ENCODE measurements around the gene CDC20. TPM values are rescaled to one million over a fixed set of nuclear protein-coding genes. Genes with fewer than 3 reads are reported as not detected.

The CDC20 gene
- 125 and 128 TPM in 2 replicates for total RNA-seq

DNA sequence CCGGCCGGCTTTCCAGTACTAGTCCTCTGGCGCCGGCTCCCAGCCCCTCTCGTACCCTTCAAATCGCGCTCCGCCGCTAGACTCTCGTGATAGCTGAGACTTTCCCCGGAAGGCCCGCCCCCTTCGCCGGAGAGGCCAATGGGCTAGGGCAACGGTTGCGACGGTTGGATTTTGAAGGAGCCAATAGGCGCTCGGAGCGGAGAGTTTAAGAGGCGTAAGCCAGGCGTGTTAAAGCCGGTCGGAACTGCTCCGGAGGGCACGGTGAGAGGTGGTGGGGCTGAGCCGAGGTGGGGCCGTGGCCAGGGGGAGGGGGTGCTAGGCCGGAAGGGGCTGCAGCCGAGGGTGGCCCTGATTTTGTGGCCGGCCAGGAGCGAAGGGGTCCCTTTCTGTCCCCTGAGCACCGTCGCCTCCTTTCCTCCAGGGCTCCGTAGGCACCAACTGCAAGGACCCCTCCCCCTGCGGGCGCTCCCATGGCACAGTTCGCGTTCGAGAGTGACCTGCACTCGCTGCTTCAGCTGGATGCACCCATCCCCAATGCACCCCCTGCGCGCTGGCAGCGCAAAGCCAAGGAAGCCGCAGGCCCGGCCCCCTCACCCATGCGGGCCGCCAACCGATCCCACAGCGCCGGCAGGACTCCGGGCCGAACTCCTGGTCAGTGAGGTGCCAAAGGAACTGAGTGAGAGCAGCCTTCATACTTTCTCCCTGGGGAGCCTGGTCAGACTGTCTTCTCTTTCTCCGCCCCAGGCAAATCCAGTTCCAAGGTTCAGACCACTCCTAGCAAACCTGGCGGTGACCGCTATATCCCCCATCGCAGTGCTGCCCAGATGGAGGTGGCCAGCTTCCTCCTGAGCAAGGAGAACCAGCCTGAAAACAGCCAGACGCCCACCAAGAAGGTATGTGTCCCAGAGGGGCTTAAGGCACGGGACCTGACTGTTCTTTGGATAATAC is at the start of gene CDC20:
Gene CDC20, plus strand, starts transcription at position 236 of the 948 bp plus-strand sequence. Its CDS starts 235 bp downstream, at position 471.
- Mint-ChIP-seq H3K27me3 (ENCODE audit: low read depth) (no peaks in the 10 kb centered on the region), H3K36me3 (ENCODE audit: low read depth) (peaks cover 60% of the 10 kb centered on the region), H3K27ac (peak within 1 kb of the TSS; percentile 88), H3K9me3 (no peaks in the 10 kb centered on the region), H3K4me3 (ENCODE audit: low read depth) (peak within 1 kb of the TSS; percentile 93), H3K4me1 (ENCODE audit: low read depth) (peaks cover 42% of the 10 kb centered on the region)
- peak; percentile 99 for DNase-seq (ENCODE audit: low spot score)
- intact Hi-C loops (cut with micrococcal nuclease): loop anchor here (1.0 kb wide), 3 partner anchors 9 to 132 kb away; partner anchors contain the start of gene ELOVL1

DNA sequence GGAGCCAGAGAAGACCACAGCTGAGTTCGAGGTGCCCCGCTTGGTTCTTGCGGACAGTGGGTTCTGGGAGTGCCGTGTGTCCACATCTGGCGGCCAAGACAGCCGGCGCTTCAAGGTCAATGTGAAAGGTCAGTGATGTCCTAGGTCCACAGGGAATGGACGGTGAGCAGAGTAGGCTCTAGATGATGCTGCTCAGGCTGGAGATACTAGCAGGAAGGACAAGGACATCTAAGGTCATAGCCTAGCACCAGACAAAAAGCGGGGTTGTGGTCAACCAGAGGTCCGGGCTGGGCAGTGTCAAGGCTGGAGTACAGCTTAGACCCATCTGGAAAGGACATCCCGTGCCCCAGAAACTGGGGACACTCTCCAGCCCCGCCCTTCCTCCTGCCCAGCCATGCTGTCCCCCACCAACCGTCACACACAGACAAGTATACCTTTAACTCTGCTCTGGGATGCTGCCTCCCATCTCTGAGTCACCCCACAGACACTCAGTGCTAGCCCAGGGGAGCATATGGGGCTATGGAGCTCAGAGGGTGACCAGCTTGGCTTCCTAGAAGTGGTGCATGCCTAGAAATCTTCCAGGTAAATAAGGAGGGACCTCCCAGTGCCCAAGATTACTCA is 49.3 kb upstream of the CDC20 start:
- DNase-seq (ENCODE audit: low spot score): no peak
- Mint-ChIP-seq H3K9me3 (no peaks in the 10 kb centered on the region), H3K27me3 (ENCODE audit: low read depth) (no peaks in the 10 kb centered on the region), H3K27ac (no peak overlapping the region), H3K36me3 (ENCODE audit: low read depth) (no peaks in the 10 kb centered on the region), H3K4me1 (ENCODE audit: low read depth) (no peaks in the 10 kb centered on the region), H3K4me3 (ENCODE audit: low read depth) (no peak overlapping the region)
- intact Hi-C loops (cut with micrococcal nuclease): no loop called here

DNA sequence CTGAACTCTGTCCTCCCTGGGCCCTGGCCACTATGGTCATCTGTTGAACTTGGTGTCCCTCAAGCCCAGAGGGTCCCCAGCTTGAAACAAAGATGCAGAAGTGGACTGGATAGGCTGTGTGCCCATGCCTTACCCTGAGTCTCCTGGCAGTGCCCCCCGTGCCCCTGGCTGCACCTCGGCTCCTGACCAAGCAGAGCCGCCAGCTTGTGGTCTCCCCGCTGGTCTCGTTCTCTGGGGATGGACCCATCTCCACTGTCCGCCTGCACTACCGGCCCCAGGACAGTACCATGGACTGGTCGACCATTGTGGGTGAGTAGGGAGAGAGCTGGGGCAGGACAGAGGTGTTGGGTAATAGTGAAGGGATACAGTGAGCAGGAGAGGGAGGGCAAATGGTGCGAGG is 47.3 kb upstream of the CDC20 start:
- no peak for DNase-seq (ENCODE audit: low spot score)
- no peak overlapping the region for H3K4me3 Mint-ChIP-seq (ENCODE audit: low read depth)
- H3K27me3 Mint-ChIP-seq (ENCODE audit: low read depth): no peaks in the 10 kb centered on the region
- no peaks in the 10 kb centered on the region for H3K36me3 Mint-ChIP-seq (ENCODE audit: low read depth)
- no peaks in the 10 kb centered on the region for H3K9me3 Mint-ChIP-seq
- H3K27ac Mint-ChIP-seq: no peak overlapping the region
- intact Hi-C loops (cut with micrococcal nuclease): no loop called here
- no peaks in the 10 kb centered on the region for H3K4me1 Mint-ChIP-seq (ENCODE audit: low read depth)

DNA sequence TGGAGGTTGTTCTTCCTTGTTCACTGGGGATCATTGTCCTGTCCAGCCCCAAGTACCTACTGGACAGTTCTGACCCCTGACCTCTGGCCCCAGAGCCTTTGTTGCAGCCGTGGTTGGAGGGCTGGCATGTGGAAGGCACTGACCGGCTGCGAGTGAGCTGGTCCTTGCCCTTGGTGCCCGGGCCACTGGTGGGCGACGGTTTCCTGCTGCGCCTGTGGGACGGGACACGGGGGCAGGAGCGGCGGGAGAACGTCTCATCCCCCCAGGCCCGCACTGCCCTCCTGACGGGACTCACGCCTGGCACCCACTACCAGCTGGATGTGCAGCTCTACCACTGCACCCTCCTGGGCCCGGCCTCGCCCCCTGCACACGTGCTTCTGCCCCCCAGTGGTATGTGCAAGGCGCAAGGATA is 46.6 kb upstream of the CDC20 start:
- H3K27ac Mint-ChIP-seq: no peak overlapping the region
- DNase-seq (ENCODE audit: low spot score): no peak
- H3K27me3 Mint-ChIP-seq (ENCODE audit: low read depth): no peaks in the 10 kb centered on the region
- no peaks in the 10 kb centered on the region for H3K9me3 Mint-ChIP-seq
- H3K4me1 Mint-ChIP-seq (ENCODE audit: low read depth): no peaks in the 10 kb centered on the region
- no peak overlapping the region for H3K4me3 Mint-ChIP-seq (ENCODE audit: low read depth)
- intact Hi-C loops (cut with micrococcal nuclease): no loop called here
- H3K36me3 Mint-ChIP-seq (ENCODE audit: low read depth): no peaks in the 10 kb centered on the region

DNA sequence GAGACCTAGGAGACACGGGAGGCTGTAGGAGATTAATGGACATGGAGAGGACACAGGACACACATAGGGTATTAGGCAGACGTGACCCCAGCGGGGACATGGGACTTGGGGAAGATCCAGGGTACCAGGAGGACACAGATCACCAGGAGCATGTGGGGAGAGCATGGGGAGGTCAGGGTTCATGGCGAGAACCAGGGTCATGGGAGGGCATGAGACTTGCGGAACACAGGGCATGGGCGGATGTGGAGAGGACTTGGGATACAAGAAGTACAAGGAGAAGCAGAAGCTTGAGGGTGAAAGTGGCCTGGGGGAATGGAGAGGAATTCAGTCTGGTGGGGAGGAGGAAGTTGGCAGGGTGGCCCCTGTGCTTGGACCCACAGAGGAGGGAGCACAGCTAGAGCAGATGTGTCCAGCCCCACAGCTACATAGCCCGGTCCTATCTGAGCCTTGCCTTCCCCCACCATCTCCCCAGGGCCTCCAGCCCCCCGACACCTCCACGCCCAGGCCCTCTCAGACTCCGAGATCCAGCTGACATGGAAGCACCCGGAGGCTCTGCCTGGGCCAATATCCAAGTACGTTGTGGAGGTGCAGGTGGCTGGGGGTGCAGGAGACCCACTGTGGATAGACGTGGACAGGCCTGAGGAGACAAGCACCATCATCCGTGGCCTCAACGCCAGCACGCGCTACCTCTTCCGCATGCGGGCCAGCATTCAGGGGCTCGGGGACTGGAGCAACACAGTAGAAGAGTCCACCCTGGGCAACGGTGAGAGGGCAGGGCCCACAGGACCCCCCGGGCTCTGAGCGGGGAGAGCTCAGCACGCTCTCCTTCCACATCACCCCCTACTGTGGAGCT is 45.9 kb upstream of the CDC20 start:
- Mint-ChIP-seq H3K4me1 (ENCODE audit: low read depth) (peaks cover 5% of the 10 kb centered on the region), H3K9me3 (no peaks in the 10 kb centered on the region), H3K27me3 (ENCODE audit: low read depth) (no peaks in the 10 kb centered on the region), H3K36me3 (ENCODE audit: low read depth) (no peaks in the 10 kb centered on the region), H3K4me3 (ENCODE audit: low read depth) (no peak overlapping the region), H3K27ac (no peak overlapping the region)
- no peak for DNase-seq (ENCODE audit: low spot score)
- intact Hi-C loops (cut with micrococcal nuclease): no loop called here

DNA sequence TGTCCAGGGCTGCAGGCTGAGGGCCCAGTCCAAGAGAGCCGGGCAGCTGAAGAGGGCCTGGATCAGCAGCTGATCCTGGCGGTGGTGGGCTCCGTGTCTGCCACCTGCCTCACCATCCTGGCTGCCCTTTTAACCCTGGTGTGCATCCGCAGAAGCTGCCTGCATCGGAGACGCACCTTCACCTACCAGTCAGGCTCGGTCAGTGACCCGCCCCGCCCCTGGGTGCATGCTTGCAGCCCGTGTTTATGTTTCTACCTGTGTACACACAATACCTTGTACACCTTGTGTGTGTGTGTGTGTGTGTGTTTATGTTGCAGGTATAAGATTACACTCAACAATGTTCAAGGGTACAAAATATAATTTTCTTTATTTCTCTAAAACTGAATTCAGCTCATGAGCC is 45.0 kb upstream of the CDC20 start:
- no peaks in the 10 kb centered on the region for H3K27me3 Mint-ChIP-seq (ENCODE audit: low read depth)
- H3K36me3 Mint-ChIP-seq (ENCODE audit: low read depth): no peaks in the 10 kb centered on the region
- no peak for DNase-seq (ENCODE audit: low spot score)
- H3K4me1 Mint-ChIP-seq (ENCODE audit: low read depth): peaks cover 9% of the 10 kb centered on the region
- H3K4me3 Mint-ChIP-seq (ENCODE audit: low read depth): no peak overlapping the region
- H3K27ac Mint-ChIP-seq: no peak overlapping the region
- intact Hi-C loops (cut with micrococcal nuclease): no loop called here
- no peaks in the 10 kb centered on the region for H3K9me3 Mint-ChIP-seq

DNA sequence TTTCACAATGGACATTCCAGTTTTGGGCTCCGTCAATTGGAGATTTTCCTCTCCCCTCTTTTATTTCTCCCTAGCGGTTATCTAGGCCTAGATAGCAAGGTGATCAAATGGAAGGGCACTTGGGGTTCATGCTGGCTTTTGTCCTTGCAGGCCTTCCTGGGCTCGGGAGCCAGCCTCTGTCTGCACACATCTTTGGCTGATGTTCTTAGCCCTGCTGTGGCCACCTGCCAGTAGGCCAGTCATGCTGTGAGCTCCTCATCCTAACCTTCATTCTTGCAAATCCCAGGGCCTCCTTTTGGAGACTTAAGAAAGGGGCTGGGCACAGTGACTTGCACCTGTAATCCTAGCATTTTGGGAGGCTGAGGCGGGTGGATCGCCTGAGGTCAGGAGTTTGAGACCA is 44.5 kb upstream of the CDC20 start:
- Mint-ChIP-seq H3K36me3 (ENCODE audit: low read depth) (no peaks in the 10 kb centered on the region), H3K27ac (no peak overlapping the region), H3K9me3 (no peaks in the 10 kb centered on the region), H3K4me1 (ENCODE audit: low read depth) (peaks cover 9% of the 10 kb centered on the region), H3K27me3 (ENCODE audit: low read depth) (no peaks in the 10 kb centered on the region), H3K4me3 (ENCODE audit: low read depth) (no peak overlapping the region)
- intact Hi-C loops (cut with micrococcal nuclease): no loop called here
- DNase-seq (ENCODE audit: low spot score): no peak

DNA sequence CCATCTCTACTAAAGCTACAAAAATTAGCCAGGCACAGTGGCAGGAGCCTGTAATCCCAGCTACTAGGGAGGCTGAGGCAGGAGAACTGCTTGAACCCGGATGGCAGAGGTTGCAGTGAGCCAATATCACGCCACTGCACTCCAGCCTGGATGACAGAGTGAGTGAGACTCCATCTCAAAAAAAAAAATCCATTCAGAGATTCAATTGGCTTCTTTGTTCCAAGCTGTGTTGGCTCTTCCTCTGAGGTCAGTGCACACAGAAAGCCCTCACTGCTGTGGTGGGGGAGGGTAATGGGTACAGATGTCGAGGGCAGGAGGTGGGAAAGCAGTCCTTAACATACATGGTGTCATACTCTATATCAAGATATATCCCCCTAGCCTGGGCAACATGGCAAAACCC is 43.3 kb upstream of the CDC20 start:
- intact Hi-C loops (cut with micrococcal nuclease): no loop called here
- no peaks in the 10 kb centered on the region for H3K9me3 Mint-ChIP-seq
- H3K4me3 Mint-ChIP-seq (ENCODE audit: low read depth): no peak overlapping the region
- peaks cover 13% of the 10 kb centered on the region for H3K4me1 Mint-ChIP-seq (ENCODE audit: low read depth)
- no peaks in the 10 kb centered on the region for H3K27me3 Mint-ChIP-seq (ENCODE audit: low read depth)
- no peak for DNase-seq (ENCODE audit: low spot score)
- no peaks in the 10 kb centered on the region for H3K36me3 Mint-ChIP-seq (ENCODE audit: low read depth)
- H3K27ac Mint-ChIP-seq: no peak overlapping the region

DNA sequence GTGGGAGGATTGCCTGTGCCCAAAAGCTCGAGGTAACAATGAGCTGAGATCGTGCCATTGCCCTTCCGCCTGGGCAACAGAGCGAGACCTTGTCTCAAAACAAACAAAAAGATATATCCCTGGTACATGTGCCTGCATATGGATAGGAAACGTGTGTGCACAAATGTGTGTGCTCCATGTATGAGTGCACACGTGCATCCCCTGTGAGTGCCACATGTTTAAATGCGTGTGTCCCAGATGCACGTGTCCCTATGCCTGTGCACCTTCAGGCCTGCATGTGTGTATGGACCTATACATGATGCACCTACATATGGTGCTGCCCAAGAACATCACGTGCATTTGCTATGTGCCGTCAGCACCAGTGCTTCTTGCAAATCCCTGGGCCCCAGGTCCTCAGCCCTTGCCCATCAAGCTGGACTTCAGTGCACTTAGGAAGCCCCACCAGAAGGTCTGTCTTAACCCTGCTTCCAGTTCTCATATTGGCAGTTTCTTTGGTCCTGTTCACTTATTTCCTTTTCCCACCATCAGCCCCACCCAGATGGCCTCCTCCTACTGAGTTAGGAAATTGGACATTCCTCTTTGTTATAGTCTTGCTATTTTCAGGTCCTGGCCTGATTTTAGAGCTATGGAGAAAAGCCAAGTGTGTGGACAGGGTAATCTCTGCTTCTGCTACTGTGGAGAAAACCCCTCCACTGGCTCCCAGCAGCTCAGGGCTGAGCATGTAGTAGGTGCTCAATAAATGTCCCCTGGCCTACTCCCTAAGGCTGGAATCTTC is 42.6 kb upstream of the CDC20 start:
- Mint-ChIP-seq H3K27me3 (ENCODE audit: low read depth) (no peaks in the 10 kb centered on the region), H3K9me3 (no peaks in the 10 kb centered on the region), H3K4me1 (ENCODE audit: low read depth) (peaks cover 13% of the 10 kb centered on the region), H3K27ac (no peak overlapping the region), H3K4me3 (ENCODE audit: low read depth) (no peak overlapping the region), H3K36me3 (ENCODE audit: low read depth) (no peaks in the 10 kb centered on the region)
- DNase-seq (ENCODE audit: low spot score): no peak
- intact Hi-C loops (cut with micrococcal nuclease): no loop called here

DNA sequence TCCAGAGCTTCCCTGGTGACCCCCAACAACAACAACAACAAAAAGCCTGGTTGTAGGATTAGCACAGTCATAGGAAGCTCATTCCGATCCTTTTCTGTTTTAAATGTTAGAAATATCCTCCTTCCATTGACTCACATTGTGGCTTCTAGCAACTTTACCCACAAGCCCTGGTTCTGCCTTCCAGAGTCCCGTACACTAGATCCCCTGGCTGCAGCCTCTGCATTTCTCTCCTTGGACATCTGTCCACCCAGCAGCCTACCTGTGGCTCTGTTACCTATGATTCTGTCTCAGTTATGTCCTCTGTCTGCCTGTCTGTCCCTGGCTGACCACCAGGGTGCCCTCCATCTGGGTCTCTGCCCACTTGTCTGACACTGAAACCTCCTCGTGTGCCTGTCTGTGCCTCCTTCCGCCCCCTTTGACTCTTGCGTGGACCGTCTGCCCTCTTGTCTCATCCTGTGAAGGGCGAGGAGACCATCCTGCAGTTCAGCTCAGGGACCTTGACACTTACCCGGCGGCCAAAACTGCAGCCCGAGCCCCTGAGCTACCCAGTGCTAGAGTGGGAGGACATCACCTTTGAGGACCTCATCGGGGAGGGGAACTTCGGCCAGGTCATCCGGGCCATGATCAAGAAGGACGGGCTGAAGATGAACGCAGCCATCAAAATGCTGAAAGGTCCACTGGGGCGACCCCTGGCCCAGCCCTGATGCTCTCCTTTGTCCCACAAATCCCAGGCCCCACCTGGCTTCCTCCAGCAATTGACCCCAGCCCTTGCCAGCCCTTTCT is 41.9 kb upstream of the CDC20 start:
- intact Hi-C loops (cut with micrococcal nuclease): no loop called here
- Mint-ChIP-seq H3K4me1 (ENCODE audit: low read depth) (peaks cover 13% of the 10 kb centered on the region), H3K36me3 (ENCODE audit: low read depth) (no peaks in the 10 kb centered on the region), H3K9me3 (no peaks in the 10 kb centered on the region), H3K27ac (peak overlapping the region; percentile 14), H3K4me3 (ENCODE audit: low read depth) (no peak overlapping the region), H3K27me3 (ENCODE audit: low read depth) (no peaks in the 10 kb centered on the region)
- no peak for DNase-seq (ENCODE audit: low spot score)

DNA sequence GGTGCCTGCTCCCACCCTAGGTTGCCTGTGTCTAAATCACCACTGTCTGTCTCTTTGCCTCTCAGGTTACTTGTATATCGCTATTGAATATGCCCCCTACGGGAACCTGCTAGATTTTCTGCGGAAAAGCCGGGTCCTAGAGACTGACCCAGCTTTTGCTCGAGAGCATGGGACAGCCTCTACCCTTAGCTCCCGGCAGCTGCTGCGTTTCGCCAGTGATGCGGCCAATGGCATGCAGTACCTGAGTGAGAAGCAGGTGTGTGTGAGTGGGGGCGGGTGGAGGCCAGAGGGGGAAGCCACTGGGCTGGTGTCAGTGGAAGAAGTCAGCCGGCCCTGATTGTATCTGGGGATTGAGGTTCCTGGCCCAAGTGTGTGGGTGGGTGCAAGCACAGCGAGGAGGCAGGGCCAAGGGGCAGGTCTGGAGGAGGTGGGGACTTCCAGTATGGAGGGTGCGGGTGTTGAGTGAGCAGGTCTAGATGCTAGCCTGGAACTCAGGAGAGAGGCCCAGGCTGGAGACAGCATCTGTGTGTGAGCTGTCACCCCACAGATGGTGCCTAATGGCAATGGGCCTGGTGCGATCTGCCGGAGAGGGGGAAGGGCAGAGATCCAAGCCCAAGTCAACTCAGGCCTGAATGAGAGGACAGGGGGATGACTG is 40.8 kb upstream of the CDC20 start:
- DNase-seq (ENCODE audit: low spot score): no peak
- Mint-ChIP-seq H3K4me3 (ENCODE audit: low read depth) (no peak overlapping the region), H3K4me1 (ENCODE audit: low read depth) (peaks cover 13% of the 10 kb centered on the region), H3K27me3 (ENCODE audit: low read depth) (no peaks in the 10 kb centered on the region), H3K9me3 (no peaks in the 10 kb centered on the region), H3K27ac (peak overlapping the region; percentile 64), H3K36me3 (ENCODE audit: low read depth) (no peaks in the 10 kb centered on the region)
- intact Hi-C loops (cut with micrococcal nuclease): no loop called here
